ENCODE results near the gene EIF5A. TPM values are rescaled to one million over a fixed set of nuclear protein-coding genes. Genes with fewer than 3 reads are reported as not detected.

EIF5A gene
- total and polyA plus RNA-seq, 9 of the 15 experiments (the other 6 are each of a cell fraction or from before 2014, with no cell fraction given), result 22.9 to 1,163 (median 772) TPM

- peak; percentile 88 for TF ChIP-seq REST (IDR thresholded peaks at IDR 0.05; ENCODE audit: borderline replicate concordance)
- no peak for TF ChIP-seq REST (CRISPR knock-in tag; IDR thresholded peaks at IDR 0.05; ENCODE audit: low read depth)
- peak in 1 of 2 experiments; percentile 63; a peak in 1 of 4 replicates for TF ChIP-seq TEAD1 (CRISPR knock-in tag; IDR thresholded peaks at IDR 0.05)
- no peak for TF ChIP-seq SMAD2 (IDR thresholded peaks at IDR 0.05; ENCODE audit: low read depth, low read length)
- TF ChIP-seq E2F6 (IDR thresholded peaks at IDR 0.05; ENCODE audit: borderline replicate concordance in 1 of 2, extremely low read depth in 1 of 2, insufficient read depth in 1 of 2, insufficient read length in 1 of 2, low read depth in 1 of 2, low read length in 1 of 2, poor library complexity in 1 of 2, severe bottlenecking in 1 of 2), result peak; percentile 72 to 92
- TF ChIP-seq USF1 (CRISPR knock-in tag; IDR thresholded peaks at IDR 0.05), result peak; percentile 61; the same call in 1 of the 2 replicates
- no peak for TF ChIP-seq FOS (IDR thresholded peaks at IDR 0.05; ENCODE audit: extremely low read depth, insufficient read length)
- TF ChIP-seq DEAF1 (CRISPR knock-in tag; IDR thresholded peaks at IDR 0.05), result peak; percentile 81
- TF ChIP-seq RAD21 (CRISPR knock-in tag; conservative IDR thresholded peaks at IDR 0.05 in 1 of 2, IDR thresholded peaks at IDR 0.05 in 1 of 2), result peak; percentile 88 to 93
- peak; percentile 67; the same call in 1 of the 2 replicates for TF ChIP-seq ESRRA (IDR thresholded peaks at IDR 0.05; ENCODE audit: borderline replicate concordance, low read depth)
- TF ChIP-seq POLR2G (IDR thresholded peaks at IDR 0.05; ENCODE audit: low read depth, low read length), result peak; percentile 51; the same call in 1 of the 2 replicates
- TF ChIP-seq CTBP1 (IDR thresholded peaks at IDR 0.05; ENCODE audit: borderline replicate concordance), result peak; percentile 40; the same call in 1 of the 2 replicates
- peak; percentile 87 for TF ChIP-seq MYC (IDR thresholded peaks at IDR 0.05; ENCODE audit: low read depth, low read length)
- TF ChIP-seq MYC (CRISPR knock-in tag; IDR thresholded peaks at IDR 0.05; ENCODE audit: borderline replicate concordance, low read depth), result no peak
These were observed 11.1 kb upstream of the EIF5A start (continued) for GRCh38 chr17:7296189-7296861.
